GM21825 (cell line): ENCODE results near the gene CYB5D1.
"Not testable (repeated sequence)": the region's sequence is repeated elsewhere in the genome, so short reads cannot be mapped to it uniquely, and the experiment has no call there.

Experiments used
- ATAC-seq: cut with Tn5 transposase; IDR thresholded peaks from one replicate; pipeline ENCODE4 v1.9.1; 2021; ENCODE audit warnings: mild to moderate bottlenecking, moderate library complexity; ENCODE audit not compliant: unreplicated experiment

CYB5D1 gene

GRCh38 chr17:7857713-7858521 is at the start of gene CYB5D1:
CYB5D1 (plus strand) TSS chr17:7858003; CDS start chr17:7858135, 132 bp downstream.
- ATAC-seq = peak; percentile 36

DNA sequence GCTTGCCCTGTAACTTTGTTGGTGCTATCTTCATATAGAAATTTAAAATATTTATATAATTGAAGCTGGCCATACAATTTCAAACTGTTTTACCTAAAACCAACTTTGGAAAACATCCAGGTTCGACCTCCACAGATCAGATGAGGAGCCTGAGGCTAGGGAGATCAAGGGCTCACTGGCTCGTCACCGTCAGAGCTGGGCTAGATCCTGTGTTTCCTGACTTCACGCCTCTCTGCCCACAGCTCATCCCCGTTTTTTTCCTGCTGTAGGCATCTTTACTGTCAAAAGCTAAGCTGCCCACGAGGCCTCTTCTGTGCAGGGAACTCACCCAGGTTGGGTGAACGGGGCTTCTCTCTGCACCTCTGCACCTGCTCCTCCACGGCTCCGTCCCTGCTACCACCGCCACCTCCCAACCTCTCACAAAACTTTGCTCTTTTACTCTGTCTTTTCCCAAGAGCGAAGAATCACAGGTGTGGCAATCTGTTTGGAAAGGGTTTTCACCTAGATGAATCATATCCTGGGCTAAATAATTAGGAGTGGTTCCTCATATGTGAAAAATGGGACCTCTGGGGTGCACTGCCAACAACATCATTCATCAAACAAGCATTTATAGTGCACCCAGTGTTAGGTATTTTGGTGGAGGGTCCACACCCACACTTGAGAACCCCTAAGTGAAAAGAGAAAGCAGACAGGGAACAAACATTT is 48.6 kb upstream of the CYB5D1 start:
- ATAC-seq = no peak

GRCh38 chr17:7809791-7810343 is 47.9 kb upstream of the CYB5D1 start:
- ATAC-seq = not testable (repeated sequence)

DNA sequence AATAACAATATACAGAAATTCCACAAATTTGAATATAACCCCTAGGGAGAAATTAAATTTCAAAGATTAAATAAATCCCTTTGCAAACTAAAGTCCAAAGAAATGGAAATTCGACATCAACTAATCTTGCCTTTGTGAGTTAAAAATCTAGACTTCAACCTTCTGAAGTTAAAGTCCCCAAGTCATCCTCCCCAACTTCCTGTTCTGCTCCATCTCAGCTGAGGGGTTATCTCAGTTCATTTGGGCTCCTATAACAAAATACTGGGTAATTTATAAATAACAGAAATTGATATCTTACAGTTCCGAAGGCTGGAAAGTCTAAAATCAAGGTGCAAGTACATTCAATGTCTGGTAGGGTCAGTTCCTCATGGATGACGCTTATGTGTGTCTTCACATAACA is 46.6 kb upstream of the CYB5D1 start:
- ATAC-seq = no peak

- no peak for ATAC-seq
Observed at GRCh38 chr17:7814969-7815368, 42.8 kb upstream of the CYB5D1 start.

GRCh38 chr17:7816926-7817642 is 40.7 kb upstream of the CYB5D1 start:
- no peak for ATAC-seq

DNA sequence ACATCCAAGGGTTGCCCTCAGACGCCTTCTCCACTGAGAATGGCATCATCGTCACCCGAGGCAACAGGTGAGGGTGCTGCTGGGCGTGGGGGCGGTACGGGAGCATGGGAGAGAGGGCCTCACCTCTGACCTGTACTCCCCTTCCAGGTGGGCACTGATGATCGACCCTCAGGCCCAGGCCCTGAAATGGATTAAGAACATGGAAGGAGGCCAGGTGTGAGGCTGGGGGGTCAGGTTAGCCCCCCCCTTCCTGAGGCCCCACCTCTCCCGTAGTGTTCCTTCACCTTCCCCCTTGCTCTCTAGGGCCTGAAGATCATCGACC is 40.2 kb upstream of the CYB5D1 start:
- no peak for ATAC-seq

GRCh38 chr17:7818026-7818425 is 39.8 kb upstream of the CYB5D1 start:
- no peak for ATAC-seq

- ATAC-seq = no peak
Observed at GRCh38 chr17:7818746-7819645, 38.8 kb upstream of the CYB5D1 start.

- no peak for ATAC-seq
Observed at GRCh38 chr17:7820231-7820630, 37.6 kb upstream of the CYB5D1 start.

GRCh38 chr17:7822126-7822525 is 35.7 kb upstream of the CYB5D1 start:
- ATAC-seq = no peak

DNA sequence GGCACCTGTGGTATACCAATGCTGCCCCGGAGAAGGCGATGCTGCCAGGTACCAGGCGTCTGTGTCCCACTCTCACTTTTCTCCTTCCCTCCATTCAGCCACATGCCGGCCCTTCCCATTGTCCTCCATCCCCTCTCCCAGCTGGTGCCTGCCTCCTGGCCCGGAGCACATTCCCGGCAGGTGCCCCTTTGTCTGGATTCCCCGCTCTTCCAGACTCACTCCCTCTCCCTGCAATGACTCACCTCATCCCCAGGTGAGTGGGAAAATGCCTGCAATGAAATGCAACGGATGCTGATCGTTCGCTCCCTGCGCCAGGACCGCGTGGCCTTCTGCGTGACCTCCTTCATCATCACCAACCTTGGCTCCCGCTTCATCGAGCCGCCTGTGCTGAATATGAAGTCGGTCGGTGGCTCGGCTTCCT is 34.2 kb upstream of the CYB5D1 start:
- no peak for ATAC-seq

DNA sequence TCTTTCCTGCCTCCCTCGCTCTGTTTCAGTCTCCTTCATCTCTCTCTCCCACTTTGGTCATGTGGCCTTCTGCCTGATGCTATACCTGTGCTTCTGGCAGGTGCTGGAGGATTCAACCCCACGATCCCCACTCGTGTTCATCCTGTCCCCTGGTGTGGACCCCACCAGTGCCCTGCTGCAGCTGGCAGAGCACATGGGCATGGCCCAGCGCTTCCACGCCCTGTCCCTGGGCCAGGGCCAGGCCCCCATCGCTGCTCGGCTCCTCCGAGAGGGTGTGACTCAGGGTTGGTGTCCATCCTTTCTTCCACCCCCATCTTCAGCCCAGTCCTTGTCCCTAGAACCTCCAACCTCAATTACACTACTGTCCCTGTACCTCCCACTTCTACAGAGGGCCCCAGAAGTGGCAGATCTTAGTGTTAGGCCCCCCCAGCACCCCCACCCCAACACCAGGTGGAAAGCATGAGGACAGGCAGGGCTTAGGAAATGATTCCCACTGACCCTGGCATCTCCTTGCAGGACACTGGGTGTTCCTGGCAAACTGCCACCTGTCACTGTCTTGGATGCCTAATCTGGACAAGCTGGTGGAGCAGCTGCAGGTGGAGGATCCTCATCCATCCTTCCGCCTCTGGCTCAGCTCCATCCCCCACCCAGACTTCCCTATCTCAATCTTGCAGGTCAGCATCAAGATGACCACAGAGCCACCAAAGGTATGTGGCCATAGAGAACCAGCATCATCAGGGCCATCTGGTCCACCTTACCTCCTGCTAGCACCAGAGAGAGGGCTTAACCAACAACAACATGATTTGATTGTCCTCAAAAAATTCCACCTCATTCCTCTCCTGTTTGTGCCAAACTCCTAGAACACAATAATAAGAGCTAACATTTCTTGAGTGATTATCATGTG is 33.5 kb upstream of the CYB5D1 start:
- ATAC-seq = no peak

DNA sequence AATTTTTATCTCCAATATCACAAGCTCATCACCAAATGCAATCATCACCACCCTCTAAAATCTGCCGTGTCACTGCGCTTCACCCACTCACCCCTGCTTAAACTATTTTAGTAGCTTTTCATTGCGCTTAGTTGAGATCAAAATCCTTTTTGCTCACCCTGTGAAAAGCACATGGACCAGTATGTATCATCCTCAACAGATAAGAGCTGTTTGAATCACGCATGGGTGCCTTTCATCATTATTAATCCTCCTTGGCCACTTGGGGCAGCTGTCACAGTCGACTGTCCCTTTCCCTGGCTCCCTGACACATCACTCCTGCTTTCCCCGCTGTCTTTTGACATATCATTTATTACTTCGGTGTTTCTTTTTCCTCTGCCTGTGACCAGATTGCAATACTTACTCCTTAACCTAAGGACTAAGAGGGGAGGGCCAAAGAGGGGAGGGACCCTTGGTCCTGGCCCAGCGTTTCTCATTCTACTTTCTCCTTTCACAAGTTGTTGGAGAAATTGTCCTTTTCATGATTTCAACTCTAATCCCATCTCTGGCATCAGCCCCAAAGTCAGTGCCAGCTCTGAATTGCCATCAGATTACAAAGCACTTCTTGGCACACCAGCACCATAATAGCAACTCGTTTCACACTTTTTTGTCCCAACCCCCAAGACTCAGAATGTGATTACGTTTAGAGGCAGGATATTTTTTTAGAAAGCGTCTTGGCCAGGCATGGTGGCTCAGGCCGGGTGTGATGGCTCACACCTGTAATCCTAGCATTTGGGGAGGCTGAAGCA is 32.4 kb upstream of the CYB5D1 start:
- no peak for ATAC-seq

DNA sequence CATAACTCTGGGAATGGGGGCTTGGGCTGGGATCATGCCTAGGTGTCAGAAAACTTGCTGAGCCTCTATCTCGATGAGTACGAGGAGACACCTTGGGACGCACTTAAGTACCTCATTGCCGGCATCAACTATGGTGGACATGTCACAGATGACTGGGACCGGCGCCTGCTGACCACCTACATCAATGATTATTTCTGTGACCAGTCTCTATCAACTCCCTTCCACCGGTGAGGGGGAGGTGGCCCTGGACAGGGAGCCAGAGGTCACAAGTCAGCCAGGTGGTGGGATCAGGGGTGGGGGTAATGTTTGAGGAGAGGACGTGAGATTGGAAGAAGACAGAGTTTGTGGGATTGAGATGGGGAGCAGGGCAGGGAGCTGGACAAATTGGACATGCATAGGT is 27.2 kb upstream of the CYB5D1 start:
- ATAC-seq = no peak

DNA sequence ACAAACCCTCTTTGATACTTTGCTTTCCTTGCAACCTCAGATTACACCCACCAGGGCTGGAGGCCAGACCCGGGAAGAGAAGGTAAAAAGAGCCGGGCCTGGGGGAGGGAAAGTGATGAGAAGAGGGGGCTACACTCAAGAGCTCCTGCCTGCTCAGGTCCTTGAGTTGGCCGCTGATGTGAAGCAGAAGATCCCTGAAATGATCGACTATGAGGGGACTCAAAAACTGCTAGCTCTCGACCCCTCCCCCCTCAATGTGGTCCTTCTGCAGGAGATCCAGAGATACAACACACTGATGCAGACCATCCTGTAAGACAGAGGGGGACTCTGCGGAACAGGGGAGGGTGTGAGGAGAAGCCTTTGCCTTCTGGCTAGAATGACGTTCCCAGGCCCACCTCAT is 26.6 kb upstream of the CYB5D1 start:
- no peak for ATAC-seq

- no peak for ATAC-seq
Observed at GRCh38 chr17:7832431-7832830, 25.4 kb upstream of the CYB5D1 start.

GRCh38 chr17:7833011-7833794 is 24.6 kb upstream of the CYB5D1 start:
- ATAC-seq = no peak
